Spleen (tissue), 11 donors: ENCODE results near the gene EFCAB3. TPM values are rescaled to one million over a fixed set of nuclear protein-coding genes. Genes with fewer than 3 reads are reported as not detected.
"Not testable (repeated sequence)": the region's sequence is repeated elsewhere in the genome, so short reads cannot be mapped to it uniquely, and the experiment has no call there.

ENCODE experiments used
- DNase-seq: peaks from one replicate; pipeline ENCODE4 v3.0.0-alpha.2; 2020
- H3K27ac ChIP-seq, 8 donors: fragments of 200-600 bp; sonication (generic) in 7 of 8; 1 replicate in 4 of 8; 2 replicates in 4 of 8; pipeline versions ENCODE4 v1.5.0 to v1.8.0; 2016 to 2021; ENCODE audit warnings: inconsistent platforms in 4 of 8, mild to moderate bottlenecking in 4 of 8, moderate library complexity in 1 of 8
- H3K27me3 ChIP-seq, 7 donors: fragments of 200-600 bp; sonication (generic) in 6 of 7; replicated peaks in 1 of 7; 1 replicate in 4 of 7; 2 replicates in 3 of 7; pipeline versions ENCODE4 v1.5.0 to v1.8.0; 2016 to 2021; ENCODE audit warnings: inconsistent platforms in 3 of 7, mild to moderate bottlenecking in 1 of 7
- H3K36me3 ChIP-seq, 6 donors: fragments of 200-600 bp; sonication (generic) in 5 of 6; 1 replicate in 4 of 6; 2 replicates in 2 of 6; pipeline versions ENCODE4 v1.5.0 to v1.8.0; 2016 to 2021; ENCODE audit warnings: inconsistent platforms in 2 of 6
- H3K4me1 ChIP-seq, 6 donors: fragments of 200-600 bp; sonication (generic) in 5 of 6; 1 replicate in 3 of 6; 2 replicates in 3 of 6; pipeline versions ENCODE4 v1.5.0 to v1.8.0; 2016 to 2021; ENCODE audit warnings: inconsistent platforms in 3 of 6
- H3K4me3 ChIP-seq, 8 donors: fragments of 200-600 bp; sonication (generic) in 7 of 8; 1 replicate in 4 of 8; 2 replicates in 4 of 8; pipeline versions ENCODE4 v1.5.0 to v1.8.0; 2016 to 2021; ENCODE audit warnings: inconsistent platforms in 4 of 8, mild to moderate bottlenecking in 4 of 8, moderate library complexity in 2 of 8
- H3K9me3 ChIP-seq, 8 donors: fragments of 200-600 bp; sonication (generic) in 7 of 8; 1 replicate in 4 of 8; 2 replicates in 4 of 8; pipeline versions ENCODE4 v1.5.0 to v1.8.0; 2016 to 2021; ENCODE audit warnings: inconsistent platforms in 4 of 8
- WGBS, 5 donors: extraction: QIAGEN DNeasy Blood & Tissue Kit in 3 of 5; methylation state at CpG; one replicate each; pipeline versions ENCODE4 v1.1.5 to v1.1.7; 2013 to 2018; 5-methylcytosine and 5-hydroxymethylcytosine counted together
- intact Hi-C: fragments of 100-400 bp; cut with DNase I; formaldehyde crosslinking; loops from one replicate; pipeline ENCODE4 v1.15.0; 2023; ENCODE audit warnings: low total_unique reads
- polyA plus RNA-seq, 3 donors: library from polyadenylated mRNA; stranded (reverse); fragments of 200-250 nt; gene quantifications; one replicate each; pipeline ENCODE4 v1.2.1, GENCODE V29; 2013
- small RNA-seq, 4 donors: library from RNA; depleted of rRNA; stranded (forward); fragments of <200 nt; gene quantifications; one replicate each; pipeline ENCODE3, GENCODE V24; 2016
- total RNA-seq, 7 donors: library from RNA; depleted of rRNA in 3 of 7; stranded (reverse); fragments of >200 nt in 3 of 7; fragmentation: NEBNext Ultra II Directional in 4 of 7; extraction: Animal tissue kit (Norgen Biotek cat#: 25700) in 4 of 7; gene quantifications; one replicate each; pipeline versions ENCODE4 v1.1.0 to v1.2.1, GENCODE V29; 2016 to 2021
- donor health status: healthy with polysubstance abuse.
- donor health status: DM: no; HTN: no; CAD: no; lungs with moderate emphysema.
- donor health status: DM: no; HTN: no; CAD: no.
- donor health status: Bipolar disorder and iron deficiency.
- donor health status: healthy.
- donor health status: DM: no; HTN: no; CAD: no.
- donor health status: DM: yes; HTN: yes; CAD: no.

Gene EFCAB3
- total and polyA plus RNA-seq, 10 donors = not detected

DNA sequence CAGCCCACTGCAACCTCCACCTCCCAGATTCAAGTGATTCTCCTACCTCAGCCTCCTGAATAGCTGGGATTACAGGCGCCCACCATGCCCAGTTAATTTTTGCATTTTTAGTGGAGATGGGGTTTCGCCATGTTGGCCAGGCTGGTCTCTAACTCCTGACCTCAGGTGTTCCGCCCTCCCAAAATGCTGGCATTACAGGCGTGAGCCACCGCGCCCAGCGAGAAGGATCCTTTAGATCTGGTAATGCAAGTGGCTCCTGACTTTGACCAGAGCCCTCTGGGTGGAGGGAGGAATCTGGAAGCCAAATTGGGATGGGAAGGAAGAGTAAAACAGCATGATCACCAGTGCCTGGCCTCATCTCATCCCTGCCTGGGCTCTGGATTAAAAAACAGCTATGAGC lies 84.9 kb downstream of the EFCAB3 start:
- intact Hi-C loops, H3K4me3 ChIP-seq, H3K27me3 ChIP-seq, H3K4me1 ChIP-seq, H3K36me3 ChIP-seq, H3K9me3 ChIP-seq, H3K27ac ChIP-seq: not testable (repeated sequence)
- peak; percentile 39 for DNase-seq
- WGBS, 5 donors = 95 to 98% (median 97%) methylated on average over 7 of the region's 7 CpGs

Small RNAs within 50 kb of the gene (small RNA-seq; reads per million reads assigned to genes)
- gene RNU7-52P = 0 reads per million in 4 donors

Other genes starting within 250 kb of the EFCAB3 start
- 10 to 100 TPM; 12.0 to 16.1 (median 13.1) TPM for gene METTL2A, start 43.3 kb downstream of the EFCAB3 start, total RNA-seq
- gene METTL2A, start 43.3 kb downstream of the EFCAB3 start, polyA plus RNA-seq = 1 to 10 TPM; 3.8 to 8.1 (median 7.5) TPM
- gene TLK2, start 98.3 kb downstream of the EFCAB3 start, total RNA-seq = 10 to 100 TPM; 44.1 to 76.3 (median 57.2) TPM
- gene TLK2, start 98.3 kb downstream of the EFCAB3 start, polyA plus RNA-seq = 10 to 100 TPM; 11.3 to 14.7 (median 12.0) TPM
- gene MRC2, start 247.1 kb downstream of the EFCAB3 start, total RNA-seq = 10 to 100 TPM; 20.7 to 75.1 (median 41.3) TPM
- 10 to 100 TPM in 1 of 3 donors, 1 to 10 TPM in 2; 4.5 to 19.2 (median 6.0) TPM for gene MRC2, start 247.1 kb downstream of the EFCAB3 start, polyA plus RNA-seq